H1 (cell line): Measurements from ENCODE around the gene PAX3. TPM values are rescaled to one million over a fixed set of nuclear protein-coding genes. Genes with fewer than 3 reads are reported as not detected.

Experiments used
- CTCF ChIA-PET: fragments of 300-600 bp; sonication (Branson Sonifier 250); formaldehyde crosslinking; loops from one replicate; lab custom pipeline; 2021; ENCODE audit not compliant: partially characterized antibody; lab: Charles Lee
- POLR2A ChIA-PET: fragments of 300-600 bp; sonication (Branson Sonifier 250); formaldehyde crosslinking; loops from one replicate; lab custom pipeline; 2021; ENCODE audit warnings: inconsistent platforms; ENCODE audit not compliant: partially characterized antibody; lab: Charles Lee
- DNase-seq, 2 experiments: peaks; one replicate each; pipeline versions ENCODE4 v3.0.0 to v3.0.0-alpha.2; 2010 to 2022; ENCODE audit warnings: low spot score in 2 of 2, low read depth in 1 of 2, mixed read lengths in 1 of 2
- FAIRE-seq: peaks from 2 replicates; lab custom pipeline; 2011; peaks lifted over from hg19 to GRCh38; lab: Jason Lieb, UNC
- H2AFZ ChIP-seq: 2 replicates; pipeline ENCODE4 v1.8.1; 2012; ENCODE audit warnings: low read length, inconsistent platforms
- H2AK5ac ChIP-seq: 2 replicates; pipeline ENCODE4 v1.6.1; 2013; ENCODE audit warnings: low read depth, low read length
- H2BK120ac ChIP-seq: replicated peaks from 2 replicates; pipeline ENCODE3; 2013; ENCODE audit warnings: low read depth, low read length, inconsistent platforms
- H2BK12ac ChIP-seq: 2 replicates; pipeline ENCODE4 v1.6.1; 2013; ENCODE audit warnings: low read depth, low read length
- H2BK15ac ChIP-seq: 2 replicates; pipeline ENCODE4 v1.6.1; 2013; ENCODE audit warnings: low read length
- H2BK20ac ChIP-seq: 2 replicates; pipeline ENCODE4 v1.6.1; 2013; ENCODE audit warnings: low read length
- H2BK5ac ChIP-seq: 2 replicates; pipeline ENCODE4 v1.6.1; 2013; ENCODE audit warnings: low read depth, low read length
- H3K14ac ChIP-seq: 2 replicates; pipeline ENCODE4 v1.6.1; 2013; ENCODE audit warnings: inconsistent platforms; ENCODE audit not compliant: insufficient read length
- H3K18ac ChIP-seq: 2 replicates; pipeline ENCODE4 v1.6.1; 2013; ENCODE audit warnings: low read length; ENCODE audit errors: extremely low read depth
- H3K23ac ChIP-seq: 2 replicates; pipeline ENCODE4 v1.6.1; 2013; ENCODE audit warnings: inconsistent platforms; ENCODE audit not compliant: insufficient read length
- H3K23me2 ChIP-seq: 2 replicates; pipeline ENCODE4 v1.6.1; 2013; ENCODE audit warnings: low read depth, low read length
- H3K27ac ChIP-seq: 2 replicates; pipeline ENCODE4 v1.6.1; 2011; ENCODE audit warnings: low read depth, low read length, inconsistent platforms
- H3K27me3 ChIP-seq, 4 experiments: replicated peaks in 1 of 4; 1 replicate in 1 of 4; 2 replicates in 3 of 4; pipeline versions ENCODE4 v1.6.1 to v1.8.1; 2011 to 2013; ENCODE audit warnings: low read length in 3 of 4, mild to moderate bottlenecking in 3 of 4, inconsistent platforms in 2 of 4, mixed read lengths in 2 of 4, moderate library complexity in 1 of 4; ENCODE audit not compliant: control insufficient read depth in 3 of 4, insufficient read depth in 3 of 4; ENCODE audit errors: extremely low read depth in 1 of 4
- H3K36me3 ChIP-seq, 4 experiments: 2 replicates each; pipeline versions ENCODE4 v1.6.1 to v1.8.1; 2011 to 2013; ENCODE audit warnings: mild to moderate bottlenecking in 4 of 4, low read length in 3 of 4, moderate library complexity in 2 of 4, control low read depth in 1 of 4, inconsistent platforms in 1 of 4; ENCODE audit not compliant: insufficient read depth in 4 of 4, control insufficient read depth in 2 of 4
- H3K4ac ChIP-seq: replicated peaks from 2 replicates; pipeline ENCODE3; 2013; ENCODE audit warnings: low read length, low read depth, mixed read lengths, inconsistent platforms; ENCODE audit not compliant: insufficient read length
- H3K4me1 ChIP-seq, 4 experiments: replicated peaks in 1 of 4; 1 replicate in 1 of 4; 2 replicates in 3 of 4; pipeline versions ENCODE4 v1.6.1 to v1.8.1; 2011 to 2013; ENCODE audit warnings: low read length in 3 of 4, inconsistent platforms in 2 of 4, mixed read lengths in 1 of 4; ENCODE audit not compliant: insufficient read depth in 4 of 4, control insufficient read depth in 3 of 4
- H3K4me2 ChIP-seq, 2 experiments: 2 replicates each; pipeline versions ENCODE4 v1.6.1 to v1.8.1; 2011 to 2013; ENCODE audit warnings: low read depth in 2 of 2, low read length in 2 of 2, control low read depth in 1 of 2, inconsistent platforms in 1 of 2, mild to moderate bottlenecking in 1 of 2; ENCODE audit not compliant: insufficient read depth in 1 of 2
- H3K4me3 ChIP-seq, 4 experiments: fragments of 200-600, 300-600 bp in 1 of 4; sonication (generic), shearing (Covaris generic), sonication (Bioruptor Twin) in 1 of 4; 2 replicates each; pipeline versions ENCODE4 v1.5.1 to v1.8.1; 2011 to 2016; ENCODE audit warnings: low read length in 4 of 4, low read depth in 3 of 4, control low read depth in 2 of 4, inconsistent platforms in 2 of 4, mild to moderate bottlenecking in 2 of 4, mixed read lengths in 1 of 4, moderate library complexity in 1 of 4; ENCODE audit not compliant: insufficient read depth in 2 of 4; ENCODE audit errors: extremely low read depth in 1 of 4
- H3K56ac ChIP-seq: replicated peaks from 2 replicates; pipeline ENCODE3; 2013; ENCODE audit warnings: low read depth, mild to moderate bottlenecking, mixed read lengths, low read length, inconsistent platforms; ENCODE audit not compliant: insufficient read length
- H3K79me1 ChIP-seq: 2 replicates; pipeline ENCODE4 v1.6.1; 2013; ENCODE audit warnings: low read depth, low read length, control low read depth
- H3K79me2 ChIP-seq, 2 experiments: 2 replicates each; pipeline versions ENCODE4 v1.6.1 to v1.8.1; 2012 to 2013; ENCODE audit warnings: low read length in 2 of 2, mild to moderate bottlenecking in 2 of 2, inconsistent platforms in 1 of 2; ENCODE audit not compliant: insufficient read depth in 2 of 2, control insufficient read depth in 1 of 2
- H3K9ac ChIP-seq, 4 experiments: replicated peaks in 1 of 4; 1 replicate in 1 of 4; 2 replicates in 3 of 4; pipeline versions ENCODE4 v1.6.1 to v1.8.1; 2011 to 2013; ENCODE audit warnings: low read depth in 3 of 4, low read length in 3 of 4, control low read depth in 2 of 4, mild to moderate bottlenecking in 2 of 4, moderate library complexity in 2 of 4, inconsistent platforms in 1 of 4; ENCODE audit errors: extremely low read depth in 1 of 4
- H3K9me3 ChIP-seq, 2 experiments: 2 replicates each; pipeline versions ENCODE4 v1.6.1 to v1.8.1; 2012 to 2013; ENCODE audit warnings: mild to moderate bottlenecking in 2 of 2, moderate library complexity in 2 of 2, control low read depth in 1 of 2, inconsistent platforms in 1 of 2, low read depth in 1 of 2, low read length in 1 of 2, mixed read lengths in 1 of 2; ENCODE audit not compliant: insufficient read depth in 2 of 2
- H4K20me1 ChIP-seq, 2 experiments: replicated peaks in 1 of 2; 2 replicates each; pipeline versions ENCODE3 to v1.8.1; 2011 to 2013; ENCODE audit warnings: inconsistent platforms in 2 of 2, low read length in 2 of 2, mild to moderate bottlenecking in 1 of 2; ENCODE audit not compliant: insufficient read depth in 2 of 2, control insufficient read depth in 1 of 2
- H4K5ac ChIP-seq: 2 replicates; pipeline ENCODE4 v1.6.1; 2013; ENCODE audit warnings: low read length, low read depth, mixed read lengths, inconsistent platforms; ENCODE audit not compliant: insufficient read length
- H4K8ac ChIP-seq: 2 replicates; pipeline ENCODE4 v1.8.0; 2013; ENCODE audit warnings: mild to moderate bottlenecking, moderate library complexity, low read length, inconsistent platforms; ENCODE audit not compliant: insufficient read depth; ENCODE audit errors: extremely low read depth
- H4K91ac ChIP-seq: replicated peaks from 2 replicates; pipeline ENCODE3; 2013; ENCODE audit warnings: low read length, mixed read lengths, inconsistent platforms; ENCODE audit not compliant: insufficient read length
- BRCA1 ChIP-seq: IDR thresholded peaks from 2 replicates; pipeline ENCODE4 v1.6.1; 2012; ENCODE audit warnings: low read depth, low read length, improper control_type of control experiment
- CBX8 ChIP-seq: fragments of 300-800, 300-1000 bp; sonication (generic); IDR thresholded peaks from 2 replicates; pipeline ENCODE4 v1.7.1; 2016; ENCODE audit warnings: low read depth, low read length, borderline replicate concordance
- GTF2F1 ChIP-seq: IDR thresholded peaks from 2 replicates; pipeline ENCODE4 v1.6.1; 2012; ENCODE audit warnings: low read depth, low read length, improper control_type of control experiment, borderline replicate concordance
- JUND ChIP-seq: IDR thresholded peaks from 2 replicates; pipeline ENCODE4 v1.6.1; 2011; ENCODE audit warnings: mild to moderate bottlenecking, improper control_type of control experiment, low read length
- KDM5A ChIP-seq: fragments of 200-600 bp; IDR thresholded peaks from 2 replicates; pipeline ENCODE4 v1.7.1; 2012; ENCODE audit warnings: mild to moderate bottlenecking, low read length, inconsistent platforms, mixed read lengths
- MAX ChIP-seq: IDR thresholded peaks from 2 replicates; pipeline ENCODE4 v1.6.1; 2012; ENCODE audit warnings: inconsistent platforms
- NRF1 ChIP-seq: IDR thresholded peaks from 2 replicates; pipeline ENCODE4 v1.6.1; 2011; ENCODE audit warnings: mild to moderate bottlenecking, low read depth, low read length, improper control_type of control experiment
- POLR2A ChIP-seq, 2 experiments: IDR thresholded peaks; 1 replicate in 1 of 2; 2 replicates in 1 of 2; pipeline ENCODE4 v1.6.1; 2011; ENCODE audit warnings: low read depth in 2 of 2, low read length in 2 of 2, mild to moderate bottlenecking in 2 of 2; ENCODE audit errors: control extremely low read depth in 1 of 2
- POLR2AphosphoS5 ChIP-seq: IDR thresholded peaks from 2 replicates; pipeline ENCODE4 v1.6.1; 2011; ENCODE audit warnings: low read depth, low read length
- RXRA ChIP-seq: IDR thresholded peaks from 2 replicates; pipeline ENCODE4 v1.6.1; 2011; ENCODE audit warnings: low read depth, mild to moderate bottlenecking, low read length, moderate library complexity; ENCODE audit not compliant: insufficient read depth
- YY1 ChIP-seq: IDR thresholded peaks from 2 replicates; pipeline ENCODE4 v1.6.1; 2011; ENCODE audit warnings: low read depth, mild to moderate bottlenecking, low read length
- WGBS, 2 experiments: shearing (Covaris generic) in 1 of 2; methylation state at CpG; one replicate each; pipeline versions ENCODE4 v1.1.6 to v1.1.7; 2013 to 2015; ENCODE audit warnings: low lambda C conversion rate in 2 of 2, mixed read lengths in 2 of 2, inconsistent platforms in 1 of 2, low coverage in 1 of 2, missing lambda C conversion rate in 1 of 2; ENCODE audit not compliant: insufficient replicate concordance in 2 of 2, insufficient coverage in 1 of 2, insufficient read length in 1 of 2; ENCODE audit errors: extremely low coverage in 1 of 2, missing lambda C conversion rate in 1 of 2; 5-methylcytosine and 5-hydroxymethylcytosine counted together
- polyA plus RNA-seq, 7 experiments: library from polyadenylated mRNA; depleted of rRNA in 3 of 7; stranded (reverse) in 5 of 7; unstranded in 2 of 7; fragments of >200 nt in 5 of 7; fragments of 200-250 nt in 2 of 7; gene quantifications; 1 replicate in 5 of 7; 2 replicates in 1 of 7; 4 replicates in 1 of 7; pipeline versions ENCODE4 v1.2.1 to v1.2.3, GENCODE V29; 2011 to 2013; ENCODE audit warnings: missing spikeins in 2 of 7, mixed read lengths in 2 of 7
- total RNA-seq: library from RNA; stranded (reverse); fragmentation: NEBNext Ultra II Directional; extraction: Animal tissue kit (Norgen Biotek cat#: 25700); gene quantifications from 2 replicates; pipeline ENCODE4 v1.2.1, GENCODE V29; 2021

Gene PAX3
- total and polyA plus RNA-seq, 2 of the 8 experiments (the other 6 are each of a cell fraction or from before 2014, with no cell fraction given) = 0.33 TPM; not detected in 1

GRCh38 chr2:222293660-222294630 lies 4.9 kb downstream of the PAX3 start:
- H3K9ac ChIP-seq = no peak overlapping the region; a peak in 1 of 7 replicates
- FAIRE-seq = no peak
- no peak overlapping the region for H3K23ac ChIP-seq
- peak overlapping the region in 1 of 4 experiments; percentile 35; a peak in 3 of 8 replicates for H3K4me3 ChIP-seq
- H4K8ac ChIP-seq = no peak overlapping the region
- H2BK120ac ChIP-seq = no peak overlapping the region
- ChIA-PET POLR2A (interaction anchor here (1.3 kb wide), 1 partner anchor 14 kb away, joined by 3 read pairs; no protein-coding TSS in a partner anchor), CTCF (interaction anchor here (1.2 to 4.1 kb wide), 8 partner anchors 9 to 269 kb away, joined by 5 to 19 read pairs (median 8); no protein-coding TSS in a partner anchor)
- H3K9me3 ChIP-seq = no peaks in the 10 kb centered on the region
- no peak overlapping the region for H3K14ac ChIP-seq
- peaks cover 19 to 32% (median 27%) of the 10 kb centered on the region in 4 experiments for H3K4me1 ChIP-seq
- H3K27me3 ChIP-seq = peaks cover 78 to 98% (median 90%) of the 10 kb centered on the region in 4 experiments
- 0 out of 2 replicates have a peak overlapping the region, but pooled peaks have one; percentile 34 for H2BK20ac ChIP-seq
- no peaks in the 10 kb centered on the region for H3K79me2 ChIP-seq
- no peak overlapping the region for H3K4ac ChIP-seq
- H2BK15ac ChIP-seq = peak overlapping the region; percentile 24; the same call in 1 of the 2 replicates
- no peak overlapping the region for H4K91ac ChIP-seq
- H3K56ac ChIP-seq = no peak overlapping the region
- peaks cover 10 to 34% of the 10 kb centered on the region in 2 experiments for H4K20me1 ChIP-seq
- no peak overlapping the region for H2AFZ ChIP-seq
- H2BK5ac ChIP-seq = no peak overlapping the region
- peak overlapping the region; percentile 62; the same call in 1 of the 2 replicates for H2BK12ac ChIP-seq
- WGBS, 2 experiments = 5% methylated on average over 36 of the region's 36 CpGs; no CpG with 5 or more reads in 1 of the 2 experiments
- H3K36me3 ChIP-seq = no peaks in the 10 kb centered on the region; a peak in 1 of 8 replicates
- peak in 1 of 2 experiments; percentile 64 for DNase-seq
- H3K27ac ChIP-seq = no peak overlapping the region
- peaks cover 9% of the 10 kb centered on the region; the same call in 1 of the 2 replicates for H3K23me2 ChIP-seq
- peak overlapping the region; percentile 54; the same call in 1 of the 2 replicates for H2AK5ac ChIP-seq
- no peak overlapping the region for H3K18ac ChIP-seq
- no peaks in the 10 kb centered on the region for H3K79me1 ChIP-seq
- no peak overlapping the region for H4K5ac ChIP-seq
- peak overlapping the region; percentile 55 to 56 for H3K4me2 ChIP-seq
- TF ChIP-seq GTF2F1 (no peak), POLR2A (IDR thresholded peaks at IDR 0.05; ENCODE audit: control extremely low read depth in 1 of 2, low read depth in 2 of 2, low read length in 2 of 2) (no peak), KDM5A (no peak), RXRA (no peak), JUND (no peak), YY1 (no peak), MAX (no peak), CBX8 (peak; percentile 92), NRF1 (no peak), POLR2AphosphoS5 (no peak), BRCA1 (no peak)
